ENCODE data around the gene USP3.

Gene USP3, protein sequence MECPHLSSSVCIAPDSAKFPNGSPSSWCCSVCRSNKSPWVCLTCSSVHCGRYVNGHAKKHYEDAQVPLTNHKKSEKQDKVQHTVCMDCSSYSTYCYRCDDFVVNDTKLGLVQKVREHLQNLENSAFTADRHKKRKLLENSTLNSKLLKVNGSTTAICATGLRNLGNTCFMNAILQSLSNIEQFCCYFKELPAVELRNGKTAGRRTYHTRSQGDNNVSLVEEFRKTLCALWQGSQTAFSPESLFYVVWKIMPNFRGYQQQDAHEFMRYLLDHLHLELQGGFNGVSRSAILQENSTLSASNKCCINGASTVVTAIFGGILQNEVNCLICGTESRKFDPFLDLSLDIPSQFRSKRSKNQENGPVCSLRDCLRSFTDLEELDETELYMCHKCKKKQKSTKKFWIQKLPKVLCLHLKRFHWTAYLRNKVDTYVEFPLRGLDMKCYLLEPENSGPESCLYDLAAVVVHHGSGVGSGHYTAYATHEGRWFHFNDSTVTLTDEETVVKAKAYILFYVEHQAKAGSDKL

DNA sequence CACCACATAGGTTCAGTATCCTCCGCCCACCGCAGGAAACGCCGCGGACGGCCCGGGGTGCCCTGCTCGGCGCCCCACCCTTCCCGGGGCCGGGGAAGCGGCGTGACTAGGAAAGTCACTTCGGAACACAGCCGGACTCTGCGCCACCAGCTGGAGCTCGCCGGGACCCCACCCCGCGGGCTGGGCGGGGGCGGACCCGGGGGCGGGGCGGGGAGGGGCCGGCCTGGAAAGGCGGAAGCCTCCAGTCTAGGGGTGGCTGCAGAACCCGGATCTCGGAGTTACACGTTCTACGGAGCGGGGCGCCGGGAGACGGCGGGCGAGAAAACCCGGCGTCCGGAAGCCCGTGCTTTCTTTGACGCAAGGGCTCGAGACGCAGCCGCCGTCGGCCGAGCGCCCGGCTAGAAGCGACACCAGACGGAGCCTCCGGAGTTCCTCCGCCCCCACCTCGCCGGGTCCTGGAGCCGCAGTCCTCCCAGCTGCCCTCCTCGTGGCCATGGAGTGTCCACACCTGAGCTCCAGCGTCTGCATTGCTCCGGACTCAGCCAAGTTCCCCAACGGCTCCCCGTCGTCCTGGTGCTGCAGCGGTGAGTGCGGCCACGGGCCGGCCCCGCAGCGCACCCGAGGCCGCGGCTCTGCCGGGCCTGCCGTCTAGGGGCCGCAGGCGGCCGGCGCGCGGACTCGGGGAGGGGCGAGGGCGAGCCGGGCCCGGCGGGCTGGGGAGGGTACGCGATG lies at the start of gene USP3:
Gene USP3 (plus strand): TSS at position 347 of the 732 bp plus-strand sequence. CDS start 147 bp downstream, at position 494.
- in situ Hi-C loops (cut with HindIII; ENCODE audit: low pct_ligation_motif_present, low pct_unique_long_range_greater_than_20kb, low sequenced_read_pairs): no loop called here
- peak; percentile 90 for DNase-seq

DNA sequence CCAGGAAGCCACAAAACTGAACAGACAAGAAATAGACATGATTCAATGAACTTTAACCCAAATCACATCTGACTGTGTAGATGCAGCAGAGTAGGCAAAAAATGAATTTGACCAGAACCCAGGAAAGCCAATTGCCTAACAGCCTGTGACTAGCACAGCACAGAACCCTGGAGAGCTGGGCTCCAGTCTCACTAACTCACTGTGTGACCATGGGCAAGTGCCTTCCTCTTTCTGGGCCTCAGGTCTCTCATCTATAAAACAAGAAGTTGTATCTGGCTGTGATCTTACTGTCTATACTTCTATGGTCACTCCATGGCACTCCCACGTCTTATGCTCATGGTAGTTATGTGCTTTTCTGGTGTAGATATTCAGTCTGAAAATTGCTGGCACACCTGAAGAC lies 48.1 kb upstream of the USP3 start:
- no peak for DNase-seq
- in situ Hi-C loops (cut with HindIII; ENCODE audit: low pct_ligation_motif_present, low pct_unique_long_range_greater_than_20kb, low sequenced_read_pairs): no loop called here

DNA sequence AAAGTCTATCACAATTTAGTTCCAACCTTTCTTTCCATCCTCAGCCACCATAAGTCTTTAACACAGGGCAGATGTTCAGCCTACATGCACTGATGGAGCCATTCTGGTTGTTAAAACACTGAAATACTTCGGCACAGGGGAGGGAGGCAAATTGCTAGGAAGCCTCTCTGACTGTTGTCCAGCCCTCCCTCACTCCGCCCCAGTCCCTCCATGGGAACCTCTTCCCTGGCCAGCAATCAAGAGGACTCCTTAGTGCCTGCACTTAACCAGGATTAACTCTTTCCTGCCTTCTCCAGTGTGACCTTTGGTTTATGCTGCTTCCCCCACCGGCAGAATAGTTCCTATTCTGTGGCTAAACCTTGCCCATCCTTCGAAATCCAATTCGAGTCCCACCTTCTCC lies 47.0 kb upstream of the USP3 start:
- in situ Hi-C loops (cut with HindIII; ENCODE audit: low pct_ligation_motif_present, low pct_unique_long_range_greater_than_20kb, low sequenced_read_pairs): no loop called here
- DNase-seq: no peak

DNA sequence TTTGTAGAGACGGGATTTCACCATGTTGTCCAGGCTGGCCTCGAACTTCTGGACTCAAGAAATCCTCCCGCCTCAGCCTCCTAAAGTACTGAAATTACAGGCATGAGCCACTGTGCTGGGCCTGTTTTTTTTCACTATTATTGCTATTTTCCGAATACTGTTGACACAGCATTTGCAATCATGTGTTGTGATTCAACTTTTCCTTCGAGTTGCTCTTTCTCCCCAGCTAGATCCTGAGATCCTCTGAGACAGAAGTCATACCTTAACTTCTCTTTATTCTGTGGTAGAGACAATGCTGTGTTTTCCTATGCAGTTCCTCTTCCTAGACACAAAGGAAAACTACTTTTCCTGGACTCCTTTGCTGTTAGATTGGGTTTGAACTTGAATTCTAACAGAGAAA lies 46.4 kb upstream of the USP3 start:
- in situ Hi-C loops (cut with HindIII; ENCODE audit: low pct_ligation_motif_present, low pct_unique_long_range_greater_than_20kb, low sequenced_read_pairs): no loop called here
- no peak for DNase-seq

GRCh38 chr15:63458794-63459395 lies 45.5 kb upstream of the USP3 start:
- no peak for DNase-seq
- in situ Hi-C loops (cut with HindIII; ENCODE audit: low pct_ligation_motif_present, low pct_unique_long_range_greater_than_20kb, low sequenced_read_pairs): no loop called here

DNA sequence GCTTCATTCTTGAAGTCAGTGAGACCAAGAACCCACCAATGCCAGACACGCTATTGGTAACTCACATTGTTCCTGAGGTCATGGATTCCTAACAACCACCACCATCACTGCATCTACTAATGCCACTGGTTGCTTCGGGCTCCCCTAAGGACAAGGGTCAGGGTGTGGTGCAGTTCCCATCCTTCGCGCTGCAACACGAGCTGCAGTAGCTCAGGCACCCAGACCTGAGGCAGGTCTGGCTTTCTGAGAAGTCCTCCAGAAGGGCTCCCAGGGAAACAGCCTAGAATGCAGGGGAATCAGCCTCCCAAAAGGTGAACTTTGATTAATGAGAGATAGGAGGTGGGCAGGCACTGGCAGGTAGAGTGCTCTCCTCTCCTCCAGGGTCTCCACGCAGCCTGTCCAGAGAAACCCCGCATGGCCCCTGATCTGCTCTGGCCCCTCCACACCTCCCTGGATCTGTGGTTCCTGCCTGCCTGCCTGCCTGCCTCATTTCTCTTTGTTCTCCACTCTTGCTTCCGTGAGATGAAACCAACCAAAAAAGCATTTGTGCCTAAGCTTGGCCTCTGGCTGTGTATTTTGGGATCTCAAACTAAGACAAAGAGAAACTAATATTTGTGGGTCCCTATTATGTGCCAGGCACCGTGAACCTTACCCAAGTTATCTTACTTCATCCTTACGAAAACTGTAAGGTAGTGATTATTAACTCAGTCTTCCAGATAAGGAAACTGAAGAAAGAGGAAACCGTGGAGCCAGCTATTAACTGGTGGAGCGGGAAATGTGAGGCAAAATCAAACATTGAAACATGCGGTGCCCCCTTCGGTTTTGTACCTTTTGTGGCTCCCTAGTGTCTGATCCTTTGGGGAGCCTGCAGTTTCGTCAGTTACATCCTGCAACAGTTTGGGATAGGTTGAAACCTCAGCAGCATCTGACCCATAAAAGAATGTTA lies 43.9 kb upstream of the USP3 start:
- no peak for DNase-seq
- in situ Hi-C loops (cut with HindIII; ENCODE audit: low pct_ligation_motif_present, low pct_unique_long_range_greater_than_20kb, low sequenced_read_pairs): no loop called here

DNA sequence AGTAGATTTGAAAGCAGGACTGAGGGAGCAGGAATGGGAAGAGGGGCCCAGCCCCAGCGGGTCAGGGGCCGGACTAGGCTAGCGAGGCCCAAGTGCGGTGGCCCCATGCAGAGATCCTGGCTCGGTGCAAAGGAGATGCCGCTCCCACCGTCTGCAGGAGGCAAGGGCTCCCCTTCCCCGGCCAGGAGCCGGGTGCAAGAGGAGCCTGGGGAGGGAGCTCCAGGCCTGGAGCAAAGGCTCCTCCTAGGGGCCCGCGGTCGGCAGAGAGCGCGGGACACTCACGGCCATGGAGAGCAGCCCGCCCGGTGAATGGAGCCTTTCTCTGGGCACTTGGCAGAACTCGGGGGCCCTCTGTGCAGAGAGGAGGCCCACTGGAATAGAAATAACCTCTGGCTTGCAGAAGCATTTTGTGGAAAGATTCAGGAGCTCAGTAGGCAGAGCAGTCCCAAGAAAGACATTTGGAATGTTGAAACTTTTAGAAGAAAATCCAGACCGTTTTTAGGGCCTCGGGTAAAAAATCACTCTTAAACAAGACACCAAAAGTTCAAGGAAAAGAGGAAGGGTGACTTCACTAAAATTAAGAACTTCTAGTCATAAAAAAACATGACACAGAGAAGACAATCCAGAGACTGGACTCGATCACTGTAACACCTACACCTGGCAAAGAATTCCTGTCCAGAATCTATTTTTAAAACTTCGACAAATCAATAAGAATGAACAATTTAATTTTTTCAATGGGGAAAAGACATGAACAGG lies 43.0 kb upstream of the USP3 start:
- in situ Hi-C loops (cut with HindIII; ENCODE audit: low pct_ligation_motif_present, low pct_unique_long_range_greater_than_20kb, low sequenced_read_pairs): no loop called here
- no peak for DNase-seq

DNA sequence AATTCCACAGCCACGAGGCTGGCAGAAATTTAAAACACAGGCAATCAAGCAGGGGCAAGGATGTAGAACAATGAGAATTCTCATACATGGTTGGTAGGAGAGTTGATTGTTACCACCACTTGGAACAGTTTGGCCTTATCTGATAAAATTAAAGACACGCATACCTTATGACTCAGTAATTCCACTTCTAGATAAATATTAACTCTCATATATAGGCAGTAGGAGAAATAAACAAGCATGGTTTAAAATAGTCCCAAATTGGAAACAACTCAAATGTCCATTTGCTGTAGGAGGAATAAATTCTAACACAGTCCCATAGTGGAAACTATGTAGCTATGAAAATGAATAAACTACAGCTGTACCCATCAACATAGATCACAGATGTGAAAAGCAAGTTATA lies 42.3 kb upstream of the USP3 start:
- in situ Hi-C loops (cut with HindIII; ENCODE audit: low pct_ligation_motif_present, low pct_unique_long_range_greater_than_20kb, low sequenced_read_pairs): no loop called here
- peak; percentile 44 for DNase-seq

DNA sequence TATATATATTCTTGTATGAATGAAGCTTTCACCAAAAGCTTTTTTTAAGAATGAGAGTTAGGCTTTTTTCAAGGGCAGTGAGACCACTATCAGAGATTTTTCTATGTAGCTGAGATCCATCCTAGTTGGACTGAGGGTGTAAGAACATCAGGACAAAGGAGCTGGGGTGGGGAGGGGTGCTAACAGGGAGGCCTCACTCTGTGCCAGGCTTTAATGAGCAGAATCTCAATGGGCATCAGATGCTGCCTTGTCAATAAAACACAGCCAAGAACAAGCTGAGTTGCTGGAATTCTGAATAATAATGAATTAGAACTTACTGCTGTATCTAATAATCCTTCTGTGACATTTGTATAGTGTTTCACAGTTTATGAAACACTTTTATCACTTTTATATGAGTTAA lies 41.4 kb upstream of the USP3 start:
- no peak for DNase-seq
- in situ Hi-C loops (cut with HindIII; ENCODE audit: low pct_ligation_motif_present, low pct_unique_long_range_greater_than_20kb, low sequenced_read_pairs): no loop called here

- in situ Hi-C loops (cut with HindIII; ENCODE audit: low pct_ligation_motif_present, low pct_unique_long_range_greater_than_20kb, low sequenced_read_pairs): no loop called here
- DNase-seq: no peak
These were observed 40.6 kb upstream of the USP3 start for GRCh38 chr15:63463793-63464192.

DNA sequence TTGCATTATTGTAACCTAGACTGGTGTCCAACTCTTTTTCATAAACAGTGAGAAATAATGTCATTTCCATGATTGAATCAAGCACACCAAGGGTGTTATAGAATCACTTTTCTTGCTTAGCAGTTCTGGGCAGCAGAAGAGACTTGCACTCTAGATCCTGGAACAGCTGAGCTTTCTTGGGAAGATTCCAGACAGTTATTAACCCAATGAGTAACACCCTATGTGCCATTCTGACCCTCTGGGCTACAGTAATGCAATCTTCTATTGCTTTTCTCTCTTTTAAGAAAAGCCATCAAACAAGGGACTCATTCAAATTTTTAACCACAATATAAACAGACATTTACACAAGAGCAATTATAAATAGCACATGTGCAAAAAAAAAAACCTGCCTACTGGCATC lies 39.3 kb upstream of the USP3 start:
- in situ Hi-C loops (cut with HindIII; ENCODE audit: low pct_ligation_motif_present, low pct_unique_long_range_greater_than_20kb, low sequenced_read_pairs): no loop called here
- DNase-seq: peak; percentile 39

GRCh38 chr15:63466378-63467192 lies 37.8 kb upstream of the USP3 start:
- in situ Hi-C loops (cut with HindIII; ENCODE audit: low pct_ligation_motif_present, low pct_unique_long_range_greater_than_20kb, low sequenced_read_pairs): no loop called here
- peak; percentile 64 for DNase-seq

- no peak for DNase-seq
- in situ Hi-C loops (cut with HindIII; ENCODE audit: low pct_ligation_motif_present, low pct_unique_long_range_greater_than_20kb, low sequenced_read_pairs): no loop called here
These were observed 35.2 kb upstream of the USP3 start for GRCh38 chr15:63469190-63469589.

GRCh38 chr15:63469984-63470383 lies 34.4 kb upstream of the USP3 start:
- DNase-seq: no peak
- in situ Hi-C loops (cut with HindIII; ENCODE audit: low pct_ligation_motif_present, low pct_unique_long_range_greater_than_20kb, low sequenced_read_pairs): no loop called here

DNA sequence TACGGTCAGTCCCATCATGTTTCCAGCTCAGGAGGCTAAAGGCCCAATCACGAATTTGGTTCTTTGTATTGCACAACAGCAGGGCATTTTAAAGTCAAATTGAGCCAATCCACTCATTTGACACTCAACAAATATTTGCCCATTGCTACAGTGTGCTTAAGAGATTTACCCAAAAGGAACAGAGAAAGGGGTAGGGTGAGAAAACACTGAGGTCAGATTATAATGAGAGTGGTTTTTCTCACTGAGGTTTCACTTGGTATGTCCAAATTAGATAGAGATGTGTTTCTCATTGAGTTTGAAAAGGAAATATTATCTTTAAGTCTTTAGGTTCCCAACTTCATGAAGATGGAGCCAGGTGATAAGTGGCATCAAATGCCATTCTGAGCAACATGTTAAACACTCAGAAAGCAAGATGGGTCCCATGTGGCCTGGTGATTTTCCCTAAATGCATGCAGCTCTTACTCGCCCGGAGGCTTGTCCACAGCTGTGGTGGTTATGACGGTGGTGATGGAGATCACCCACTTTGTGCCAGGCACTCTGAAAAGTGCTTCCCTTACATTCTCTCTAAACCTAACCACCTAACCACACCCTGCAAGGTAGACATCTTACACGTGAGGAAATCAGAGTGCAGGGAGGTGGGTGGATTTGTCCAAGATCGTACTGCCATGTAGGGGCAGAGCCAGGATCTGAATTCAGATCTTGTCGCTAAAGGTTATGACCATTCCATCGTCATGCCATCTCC lies 31.2 kb upstream of the USP3 start:
- no peak for DNase-seq
- in situ Hi-C loops (cut with HindIII; ENCODE audit: low pct_ligation_motif_present, low pct_unique_long_range_greater_than_20kb, low sequenced_read_pairs): no loop called here

- no peak for DNase-seq
- in situ Hi-C loops (cut with HindIII; ENCODE audit: low pct_ligation_motif_present, low pct_unique_long_range_greater_than_20kb, low sequenced_read_pairs): no loop called here
These were observed 30.7 kb upstream of the USP3 start for GRCh38 chr15:63473749-63473998.
